22Rv1 (cell line): ENCODE results near the gene LTA4H.

Experiments used
- H3K27ac ChIP-seq: fragments of 450-650 bp; 2 replicates; pipeline ENCODE4 v1.5.1; 2017
- ZFX ChIP-seq: fragments of 450-650 bp; IDR thresholded peaks from 2 replicates; pipeline ENCODE4 v1.6.1; 2017; ENCODE audit warnings: antibody characterized with exemption, borderline replicate concordance
- TF ChIP-seq, protein P1 (sequence below): fragments of 450-650 bp; IDR thresholded peaks from 2 replicates; pipeline ENCODE4 v1.5.1; 2017; ENCODE audit warnings: mild to moderate bottlenecking

LTA4H gene

GRCh38 chr12:96048393-96048969, 13.1 kb upstream of the LTA4H start:
- no peak overlapping the region for H3K27ac ChIP-seq
- TF ChIP-seq ZFX, result no peak
- TF ChIP-seq, protein P1, sequence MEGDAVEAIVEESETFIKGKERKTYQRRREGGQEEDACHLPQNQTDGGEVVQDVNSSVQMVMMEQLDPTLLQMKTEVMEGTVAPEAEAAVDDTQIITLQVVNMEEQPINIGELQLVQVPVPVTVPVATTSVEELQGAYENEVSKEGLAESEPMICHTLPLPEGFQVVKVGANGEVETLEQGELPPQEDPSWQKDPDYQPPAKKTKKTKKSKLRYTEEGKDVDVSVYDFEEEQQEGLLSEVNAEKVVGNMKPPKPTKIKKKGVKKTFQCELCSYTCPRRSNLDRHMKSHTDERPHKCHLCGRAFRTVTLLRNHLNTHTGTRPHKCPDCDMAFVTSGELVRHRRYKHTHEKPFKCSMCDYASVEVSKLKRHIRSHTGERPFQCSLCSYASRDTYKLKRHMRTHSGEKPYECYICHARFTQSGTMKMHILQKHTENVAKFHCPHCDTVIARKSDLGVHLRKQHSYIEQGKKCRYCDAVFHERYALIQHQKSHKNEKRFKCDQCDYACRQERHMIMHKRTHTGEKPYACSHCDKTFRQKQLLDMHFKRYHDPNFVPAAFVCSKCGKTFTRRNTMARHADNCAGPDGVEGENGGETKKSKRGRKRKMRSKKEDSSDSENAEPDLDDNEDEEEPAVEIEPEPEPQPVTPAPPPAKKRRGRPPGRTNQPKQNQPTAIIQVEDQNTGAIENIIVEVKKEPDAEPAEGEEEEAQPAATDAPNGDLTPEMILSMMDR, result no peak

DNA sequence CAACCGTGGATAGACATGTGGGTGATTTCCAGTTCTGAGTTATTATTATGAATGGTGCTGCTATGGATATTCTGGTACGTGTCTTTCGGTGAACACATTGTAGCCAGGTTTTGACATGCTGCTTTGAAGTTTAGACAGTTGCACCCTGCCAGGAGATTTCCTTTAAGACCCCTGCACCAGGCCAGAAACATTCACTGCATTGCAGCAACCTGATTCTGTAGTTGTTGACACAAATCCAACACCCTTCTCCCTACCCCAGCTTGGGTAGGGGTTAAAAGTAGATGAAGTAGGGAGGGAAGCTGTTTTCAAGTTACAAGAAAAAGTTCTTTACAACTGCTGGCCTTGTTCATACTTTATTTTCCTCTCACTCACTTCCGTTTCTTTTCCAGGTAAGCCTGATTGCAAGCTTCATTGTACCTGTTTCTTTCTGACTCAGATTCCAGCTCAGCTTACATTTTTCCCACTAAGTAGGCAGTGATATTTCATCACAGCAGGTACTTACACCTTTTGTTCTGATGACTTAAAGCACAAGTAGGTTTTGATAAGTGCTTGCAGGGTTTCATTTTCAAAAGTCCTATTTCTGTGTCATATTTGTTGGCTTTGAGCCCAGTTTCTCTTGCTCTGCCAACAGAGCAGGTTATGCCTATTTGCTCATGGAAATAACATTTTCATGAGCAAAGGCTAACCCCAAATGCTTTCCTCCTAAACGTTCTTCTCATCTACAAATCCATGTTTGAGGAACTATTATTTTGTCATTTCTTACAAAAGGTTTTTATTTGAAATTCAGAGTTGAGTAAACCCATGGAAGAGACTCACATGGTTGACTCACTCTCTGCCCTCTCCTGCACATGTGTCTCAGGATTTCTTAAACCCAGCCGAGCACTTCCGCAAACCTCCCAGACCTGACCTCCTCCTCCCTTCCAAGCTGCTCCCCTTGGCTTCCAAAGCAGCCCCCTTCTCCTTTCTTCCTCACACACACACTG, 12.1 kb upstream of the LTA4H start:
- peak overlapping the region; percentile 36 for H3K27ac ChIP-seq
- TF ChIP-seq ZFX, result no peak
- TF ChIP-seq, protein P1, result no peak

DNA sequence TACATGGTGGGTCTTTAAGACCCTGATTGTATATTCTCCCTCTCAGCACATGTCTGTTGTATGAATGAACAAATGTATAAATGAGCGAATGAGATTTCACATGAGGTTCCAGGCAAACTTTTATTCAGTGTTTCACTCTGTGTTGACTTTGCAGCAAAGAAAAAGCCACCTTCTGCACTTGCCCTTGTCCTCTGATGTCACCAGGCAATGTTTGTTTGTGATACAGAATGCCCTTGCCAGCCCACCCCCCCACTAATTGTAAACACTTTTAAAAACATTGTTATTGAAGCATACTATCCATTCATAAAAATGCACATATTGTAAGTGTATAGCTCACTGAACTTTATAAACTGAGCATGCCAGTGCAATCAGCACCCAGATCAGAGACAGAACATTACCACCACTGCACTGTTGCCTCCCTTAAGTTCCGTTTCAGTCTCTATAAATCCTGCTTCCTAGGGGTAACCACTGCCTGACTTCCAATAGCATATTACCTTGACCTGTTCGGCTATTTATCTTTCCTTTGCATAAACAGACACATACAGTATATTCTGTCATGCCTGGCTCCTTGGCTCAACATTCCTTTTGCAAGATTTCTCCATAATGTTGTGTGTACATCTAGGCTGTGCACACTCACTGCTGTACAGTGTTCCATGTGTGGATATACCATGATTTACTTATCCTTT, 11.3 kb upstream of the LTA4H start:
- no peak for TF ChIP-seq ZFX
- TF ChIP-seq, protein P1, result no peak
- H3K27ac ChIP-seq, result peak overlapping the region; percentile 36

- no peak overlapping the region for H3K27ac ChIP-seq
- no peak for TF ChIP-seq ZFX
- TF ChIP-seq, protein P1, result no peak
Measured at GRCh38 chr12:96045566-96045965, 10.2 kb upstream of the LTA4H start.

DNA sequence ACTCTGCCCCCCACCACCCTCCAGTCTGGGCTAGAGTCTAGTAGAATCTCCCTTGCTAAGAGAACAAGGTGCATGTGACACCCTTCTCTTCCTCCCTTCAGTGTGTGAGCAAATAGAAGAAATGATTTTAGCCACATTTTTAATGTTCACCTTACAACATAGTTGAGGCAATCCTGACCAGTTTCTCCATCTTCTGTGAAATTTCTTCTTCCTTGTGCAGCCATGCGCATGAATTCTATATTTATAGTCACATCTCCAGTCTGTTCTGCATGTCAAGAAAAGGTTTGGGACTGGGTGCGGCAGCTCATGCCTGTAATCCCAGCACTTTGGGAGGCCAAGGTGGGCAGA, 9.5 kb upstream of the LTA4H start:
- H3K27ac ChIP-seq, result no peak overlapping the region
- TF ChIP-seq ZFX, result no peak
- TF ChIP-seq, protein P1, result no peak

GRCh38 chr12:96044017-96044942, 8.9 kb upstream of the LTA4H start:
- no peak for TF ChIP-seq ZFX
- TF ChIP-seq, protein P1, result no peak
- no peak overlapping the region for H3K27ac ChIP-seq
